Adrenal gland (tissue), 12 donors: ENCODE results near the gene MLLT3. TPM values are rescaled to one million over a fixed set of nuclear protein-coding genes. Genes with fewer than 3 reads are reported as not detected.

Experiments
- DNase-seq, 7 donors: peaks; one replicate each; pipeline ENCODE4 v3.0.0-alpha.2; 2019 to 2020
- H3K27ac ChIP-seq, 5 donors: fragments of 200-600 bp; sonication (generic) in 4 of 5; 1 replicate in 3 of 5; 2 replicates in 2 of 5; pipeline versions ENCODE4 v1.5.1 to v1.8.0; 2016 to 2020; ENCODE audit warnings: mild to moderate bottlenecking in 1 of 5
- H3K27me3 ChIP-seq: fragments of 200-600 bp; 2 replicates; pipeline ENCODE4 v1.8.0; 2021
- H3K36me3 ChIP-seq, 2 donors: fragments of 200-600 bp; replicated peaks in 1 of 2; 1 replicate in 1 of 2; 2 replicates in 1 of 2; pipeline versions ENCODE4 v1.5.1 to v1.8.0; 2018 to 2022
- H3K4me1 ChIP-seq, 2 donors: fragments of 200-600 bp; replicated peaks in 1 of 2; 1 replicate in 1 of 2; 2 replicates in 1 of 2; pipeline versions ENCODE4 v1.5.1 to v1.8.0; 2018 to 2021
- H3K4me3 ChIP-seq, 4 donors: fragments of 200-600 bp; sonication (generic) in 3 of 4; one replicate each; pipeline ENCODE4 v1.5.1; 2016 to 2018
- H3K9me3 ChIP-seq, 3 donors: fragments of 200-600 bp; sonication (generic) in 1 of 3; replicated peaks in 1 of 3; 1 replicate in 2 of 3; 2 replicates in 1 of 3; pipeline versions ENCODE4 v1.5.1 to v1.8.0; 2016 to 2021
- POLR2A ChIP-seq, 2 donors: fragments of 450-650 bp; IDR thresholded peaks; one replicate each; pipeline ENCODE4 v1.6.1; 2017; ENCODE audit warnings: antibody characterized with exemption in 2 of 2, mild to moderate bottlenecking in 2 of 2, moderate library complexity in 1 of 2
- WGBS, 4 donors: extraction: QIAGEN DNeasy Blood & Tissue Kit in 2 of 4; methylation state at CpG; one replicate each; pipeline versions ENCODE4 v1.1.5 to v1.1.7; 2013 to 2017; 5-methylcytosine and 5-hydroxymethylcytosine counted together
- intact Hi-C, 2 donors: fragments of 100-400 bp; cut with DNase I; formaldehyde crosslinking; loops; one replicate each; pipeline versions ENCODE4 v1.14.1 to v1.15.0; 2022 to 2023
- polyA plus RNA-seq, 3 donors: library from polyadenylated mRNA; stranded (reverse); fragments of 200-250 nt in 2 of 3; fragments of 350-450 nt in 1 of 3; fragmentation: Illumina TruSeq in 1 of 3; extraction: RNeasy Lipid Tissue Mini Kit (QIAGEN cat#74804) in 1 of 3; gene quantifications; one replicate each; pipeline ENCODE4 v1.2.3, GENCODE V29; 2013 to 2014
- total RNA-seq, 9 donors: library from RNA; depleted of rRNA in 4 of 9; stranded (reverse); fragments of >200 nt in 4 of 9; fragments of 120-200 nt in 1 of 9; fragmentation: NEBNext Ultra II Directional in 1 of 9; extraction: Animal tissue kit (Norgen Biotek cat#: 25700) in 1 of 9; gene quantifications; one replicate each; pipeline versions ENCODE4 v1.1.0 to v1.2.4, GENCODE V29; 2013 to 2023
- TF ChIP-seq, protein P1 (sequence below), 6 experiments: fragments of 450-650 bp in 4 of 6; fragments of 200-600 bp in 2 of 6; sonication (generic) in 1 of 6; IDR thresholded peaks; 1 replicate in 5 of 6; 2 replicates in 1 of 6; pipeline versions ENCODE4 v1.5.1 to v1.8.0; 2016 to 2021; ENCODE audit warnings: antibody characterized with exemption in 6 of 6, mild to moderate bottlenecking in 2 of 6, moderate library complexity in 1 of 6
- donor health status: healthy with polysubstance abuse.
- donor health status: Bipolar disorder and iron deficiency.
- donor health status: DM: yes; HTN: yes; CAD: no.
- donor health status: DM: no; HTN: no; CAD: no.
- donor health status: DM: no; HTN: no; CAD: no.
- donor health status: DM: yes; HTN: yes; CAD: no.

The MLLT3 gene
- total and polyA plus RNA-seq, 12 donors = 11.0 to 37.7 (median 17.9) TPM

DNA sequence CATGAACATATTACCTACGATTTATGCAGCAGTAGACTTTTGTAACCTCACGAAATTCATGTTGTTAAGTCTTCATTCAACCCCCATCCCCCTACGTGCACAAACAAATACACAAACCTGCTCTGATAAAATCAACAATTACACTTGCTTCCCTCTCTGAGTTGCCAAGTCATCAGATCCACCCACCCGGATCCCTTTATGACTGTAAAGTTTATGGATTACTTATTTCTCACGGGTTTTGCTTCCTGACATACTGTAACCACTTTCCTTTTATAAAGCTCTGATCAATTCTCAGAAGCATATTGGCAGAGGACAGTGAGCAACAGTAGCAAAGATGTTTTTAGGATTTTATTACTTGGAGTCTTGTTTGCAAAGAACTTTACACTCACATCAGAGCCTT, 70.5 kb downstream of the MLLT3 start:
- intact Hi-C loops = no loop called here
- no peaks in the 10 kb centered on the region for H3K36me3 ChIP-seq
- H3K27me3 ChIP-seq = no peaks in the 10 kb centered on the region
- peaks cover 8 to 13% of the 10 kb centered on the region in 2 donors for H3K4me1 ChIP-seq
- 65 to 71% (median 66%) methylated on average over 5 of the region's 5 CpGs for WGBS, 4 donors
- no peak for DNase-seq
- TF ChIP-seq, protein P1, sequence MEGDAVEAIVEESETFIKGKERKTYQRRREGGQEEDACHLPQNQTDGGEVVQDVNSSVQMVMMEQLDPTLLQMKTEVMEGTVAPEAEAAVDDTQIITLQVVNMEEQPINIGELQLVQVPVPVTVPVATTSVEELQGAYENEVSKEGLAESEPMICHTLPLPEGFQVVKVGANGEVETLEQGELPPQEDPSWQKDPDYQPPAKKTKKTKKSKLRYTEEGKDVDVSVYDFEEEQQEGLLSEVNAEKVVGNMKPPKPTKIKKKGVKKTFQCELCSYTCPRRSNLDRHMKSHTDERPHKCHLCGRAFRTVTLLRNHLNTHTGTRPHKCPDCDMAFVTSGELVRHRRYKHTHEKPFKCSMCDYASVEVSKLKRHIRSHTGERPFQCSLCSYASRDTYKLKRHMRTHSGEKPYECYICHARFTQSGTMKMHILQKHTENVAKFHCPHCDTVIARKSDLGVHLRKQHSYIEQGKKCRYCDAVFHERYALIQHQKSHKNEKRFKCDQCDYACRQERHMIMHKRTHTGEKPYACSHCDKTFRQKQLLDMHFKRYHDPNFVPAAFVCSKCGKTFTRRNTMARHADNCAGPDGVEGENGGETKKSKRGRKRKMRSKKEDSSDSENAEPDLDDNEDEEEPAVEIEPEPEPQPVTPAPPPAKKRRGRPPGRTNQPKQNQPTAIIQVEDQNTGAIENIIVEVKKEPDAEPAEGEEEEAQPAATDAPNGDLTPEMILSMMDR (IDR thresholded peaks at IDR 0.05) = no peak
- TF ChIP-seq POLR2A (IDR thresholded peaks at IDR 0.05) = no peak
- no peak overlapping the region for H3K27ac ChIP-seq
- H3K9me3 ChIP-seq = no peaks in the 10 kb centered on the region
- no peak overlapping the region for H3K4me3 ChIP-seq

DNA sequence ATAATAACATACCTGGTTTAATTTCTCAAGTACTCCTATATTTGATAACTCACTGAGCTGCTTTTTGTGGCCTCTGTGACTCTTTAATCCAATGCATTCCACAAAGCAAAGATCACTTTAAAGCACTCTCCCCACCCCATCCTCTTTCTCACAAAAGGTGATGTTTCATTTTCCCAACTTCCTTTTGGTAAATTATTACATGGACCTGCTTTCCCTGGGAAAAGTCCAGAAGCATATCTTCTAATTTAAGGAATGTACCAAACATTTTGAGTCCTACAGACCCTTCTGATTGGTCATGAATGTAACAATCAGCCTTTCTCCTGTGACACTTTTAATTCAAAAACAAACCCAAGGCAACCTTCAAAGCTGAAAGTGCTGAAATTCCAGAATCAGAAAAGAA, 71.1 kb downstream of the MLLT3 start:
- intact Hi-C loops = no loop called here
- DNase-seq = no peak
- Histone ChIP-seq H3K4me1 (peaks cover 8 to 13% of the 10 kb centered on the region in 2 donors), H3K36me3 (no peaks in the 10 kb centered on the region), H3K4me3 (no peak overlapping the region), H3K9me3 (no peaks in the 10 kb centered on the region), H3K27ac (no peak overlapping the region), H3K27me3 (no peaks in the 10 kb centered on the region)
- TF ChIP-seq, protein P1 (IDR thresholded peaks at IDR 0.05) = no peak
- TF ChIP-seq POLR2A (IDR thresholded peaks at IDR 0.05) = no peak

DNA sequence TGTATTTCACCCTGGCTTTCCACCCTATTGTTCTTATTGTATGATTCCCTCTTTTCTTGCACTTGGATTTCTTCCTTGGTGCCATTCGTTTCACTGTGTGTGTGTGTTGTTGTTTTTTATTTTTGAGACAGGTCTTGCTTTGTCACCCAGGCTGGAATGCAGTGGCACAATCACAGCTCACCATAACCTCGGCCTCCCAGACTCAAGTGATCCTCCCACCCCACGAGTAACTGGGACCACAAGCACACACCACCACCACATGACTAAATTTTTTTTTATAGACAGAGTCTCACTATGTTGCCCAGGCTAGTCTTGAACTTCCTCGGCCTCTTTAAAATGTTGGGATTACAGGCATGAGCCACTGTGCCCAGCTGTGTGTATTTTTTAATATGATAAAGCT, 72.0 kb downstream of the MLLT3 start:
- H3K4me3 ChIP-seq = no peak overlapping the region
- no peak for DNase-seq
- H3K9me3 ChIP-seq = no peaks in the 10 kb centered on the region
- TF ChIP-seq, protein P1 (IDR thresholded peaks at IDR 0.05) = no peak
- no peak for TF ChIP-seq POLR2A (IDR thresholded peaks at IDR 0.05)
- H3K27me3 ChIP-seq = no peaks in the 10 kb centered on the region
- H3K36me3 ChIP-seq = no peaks in the 10 kb centered on the region
- H3K27ac ChIP-seq = no peak overlapping the region
- 88 to 94% (median 88%) methylated on average over 4 of the region's 4 CpGs for WGBS, 4 donors
- intact Hi-C loops = no loop called here
- H3K4me1 ChIP-seq = peaks cover 8 to 13% of the 10 kb centered on the region in 2 donors

DNA sequence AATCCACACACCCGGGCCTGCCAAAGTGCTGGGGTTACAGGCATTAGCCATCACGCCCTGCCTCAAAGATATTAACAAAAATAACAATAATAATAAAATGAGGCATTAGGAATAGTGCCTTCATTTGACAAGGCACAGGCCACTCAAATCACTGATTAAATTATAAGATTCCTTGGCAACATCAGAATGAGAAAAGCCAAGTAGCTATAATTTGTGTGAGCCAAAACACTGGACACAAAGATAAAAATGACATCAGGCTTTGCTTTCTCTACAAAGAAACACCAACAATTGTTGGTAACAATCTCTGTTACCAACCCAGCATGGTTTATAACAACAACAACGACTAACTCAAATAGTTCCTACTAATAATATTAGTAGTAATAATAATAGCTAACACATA, 73.2 kb downstream of the MLLT3 start:
- 90 to 94% (median 92%) methylated on average over 3 of the region's 3 CpGs for WGBS, 4 donors

More for the DNA sequence above, 73.2 kb downstream of the MLLT3 start:
- TF ChIP-seq POLR2A (IDR thresholded peaks at IDR 0.05) = no peak
- TF ChIP-seq, protein P1 (IDR thresholded peaks at IDR 0.05) = no peak
- no peak overlapping the region for H3K4me3 ChIP-seq
- H3K27ac ChIP-seq = no peak overlapping the region
- peaks cover 8 to 13% of the 10 kb centered on the region in 2 donors for H3K4me1 ChIP-seq
- H3K27me3 ChIP-seq = no peaks in the 10 kb centered on the region
- intact Hi-C loops = no loop called here
- no peaks in the 10 kb centered on the region for H3K9me3 ChIP-seq
- H3K36me3 ChIP-seq = no peaks in the 10 kb centered on the region
- DNase-seq = no peak
